ENCODE data around the gene IGSF8. TPM values are rescaled to one million over a fixed set of nuclear protein-coding genes. Genes with fewer than 3 reads are reported as not detected.

IGSF8 gene
- total RNA-seq, 1 donor from 2014 or later: 42.8 TPM

GRCh38 chr1:160136121-160136925 lies 37.9 kb upstream of the IGSF8 start:
- Histone ChIP-seq H4K20me1 (ENCODE audit: insufficient read depth, low read length) (no peaks in the 10 kb centered on the region), H3K27ac (ENCODE audit: low read depth, low read length) (no peak overlapping the region), H3K36me3 (ENCODE audit: insufficient read depth, low read length) (no peaks in the 10 kb centered on the region), H3K9me3 (ENCODE audit: insufficient read depth, low read depth, low read length) (no peaks in the 10 kb centered on the region), H3K79me2 (ENCODE audit: insufficient read depth, low read length) (no peaks in the 10 kb centered on the region), H3K4me2 (ENCODE audit: low read length) (no peak overlapping the region), H3K27me3 (ENCODE audit: insufficient read depth, low read length) (peaks cover 16% of the 10 kb centered on the region), H2AFZ (ENCODE audit: low read depth, low read length) (no peak overlapping the region), H3K9ac (ENCODE audit: low read length) (no peak overlapping the region), H3K4me1 (ENCODE audit: insufficient read depth, low read length) (no peaks in the 10 kb centered on the region), H3K4me3 (ENCODE audit: insufficient read depth, low read depth, low read length) (no peak overlapping the region)
- FAIRE-seq: no peak
- Mint-ChIP-seq H3K4me1 (ENCODE audit: low read depth, unreplicated experiment) (no peaks in the 10 kb centered on the region), H3K4me3 (ENCODE audit: unreplicated experiment) (no peak overlapping the region), H3K9me3 (ENCODE audit: unreplicated experiment) (peaks cover 8% of the 10 kb centered on the region), H3K27me3 (ENCODE audit: low read depth, unreplicated experiment) (peaks cover 34% of the 10 kb centered on the region), H3K27ac (ENCODE audit: unreplicated experiment) (no peak overlapping the region), H3K36me3 (ENCODE audit: low read depth, unreplicated experiment) (peaks cover 8% of the 10 kb centered on the region)
- no peak for DNase-seq (ENCODE audit: low read depth)
- no peak for TF ChIP-seq EZH2 (IDR thresholded peaks at IDR 0.05; ENCODE audit: insufficient read depth, low read length)
- TF ChIP-seq CTCF (IDR thresholded peaks at IDR 0.05; ENCODE audit: insufficient read depth, low read depth, low read length): no peak

- H2AFZ ChIP-seq (ENCODE audit: low read depth, low read length): no peak overlapping the region
- DNase-seq (ENCODE audit: low read depth): no peak
- peaks cover 10% of the 10 kb centered on the region for H3K36me3 Mint-ChIP-seq (ENCODE audit: low read depth, unreplicated experiment)
- H4K20me1 ChIP-seq (ENCODE audit: insufficient read depth, low read length): no peaks in the 10 kb centered on the region
- no peaks in the 10 kb centered on the region for H3K79me2 ChIP-seq (ENCODE audit: insufficient read depth, low read length)
- no peaks in the 10 kb centered on the region for H3K36me3 ChIP-seq (ENCODE audit: insufficient read depth, low read length)
- H3K27ac Mint-ChIP-seq (ENCODE audit: unreplicated experiment): no peak overlapping the region
- peaks cover 18% of the 10 kb centered on the region for H3K27me3 ChIP-seq (ENCODE audit: insufficient read depth, low read length)
- no peak for FAIRE-seq
- no peak overlapping the region for H3K4me3 Mint-ChIP-seq (ENCODE audit: unreplicated experiment)
- TF ChIP-seq EZH2 (IDR thresholded peaks at IDR 0.05; ENCODE audit: insufficient read depth, low read length) (no peak), CTCF (IDR thresholded peaks at IDR 0.05; ENCODE audit: insufficient read depth, low read depth, low read length) (no peak)
- no peaks in the 10 kb centered on the region for H3K4me1 ChIP-seq (ENCODE audit: insufficient read depth, low read length)
- H3K4me3 ChIP-seq (ENCODE audit: insufficient read depth, low read depth, low read length): no peak overlapping the region
- H3K4me2 ChIP-seq (ENCODE audit: low read length): no peak overlapping the region
- no peaks in the 10 kb centered on the region for H3K9me3 ChIP-seq (ENCODE audit: insufficient read depth, low read depth, low read length)
- no peak overlapping the region for H3K27ac ChIP-seq (ENCODE audit: low read depth, low read length)
- H3K9ac ChIP-seq (ENCODE audit: low read length): no peak overlapping the region
- H3K4me1 Mint-ChIP-seq (ENCODE audit: low read depth, unreplicated experiment): peaks cover 4% of the 10 kb centered on the region
- peaks cover 36% of the 10 kb centered on the region for H3K27me3 Mint-ChIP-seq (ENCODE audit: low read depth, unreplicated experiment)
- peaks cover 8% of the 10 kb centered on the region for H3K9me3 Mint-ChIP-seq (ENCODE audit: unreplicated experiment)
Measured at GRCh38 chr1:160134791-160135572, 36.6 kb upstream of the IGSF8 start.
